PC-3 (cell line): ENCODE data around the gene SMARCA4.

Experiments used
- EZH2 ChIP-seq: fragments of 300-600 bp; sonication (generic); IDR thresholded peaks from one replicate; pipeline ENCODE4 v1.6.1; 2017; ENCODE audit warnings: antibody characterized with exemption, mild to moderate bottlenecking, low read length; ENCODE audit not compliant: unreplicated experiment
- TF ChIP-seq, protein P1 (sequence below): fragments of 300-600 bp; sonication (generic); conservative IDR thresholded peaks from 2 replicates; pipeline ENCODE4 v1.5.1; 2017; ENCODE audit warnings: antibody characterized with exemption, low read depth, mild to moderate bottlenecking, low read length

DNA sequence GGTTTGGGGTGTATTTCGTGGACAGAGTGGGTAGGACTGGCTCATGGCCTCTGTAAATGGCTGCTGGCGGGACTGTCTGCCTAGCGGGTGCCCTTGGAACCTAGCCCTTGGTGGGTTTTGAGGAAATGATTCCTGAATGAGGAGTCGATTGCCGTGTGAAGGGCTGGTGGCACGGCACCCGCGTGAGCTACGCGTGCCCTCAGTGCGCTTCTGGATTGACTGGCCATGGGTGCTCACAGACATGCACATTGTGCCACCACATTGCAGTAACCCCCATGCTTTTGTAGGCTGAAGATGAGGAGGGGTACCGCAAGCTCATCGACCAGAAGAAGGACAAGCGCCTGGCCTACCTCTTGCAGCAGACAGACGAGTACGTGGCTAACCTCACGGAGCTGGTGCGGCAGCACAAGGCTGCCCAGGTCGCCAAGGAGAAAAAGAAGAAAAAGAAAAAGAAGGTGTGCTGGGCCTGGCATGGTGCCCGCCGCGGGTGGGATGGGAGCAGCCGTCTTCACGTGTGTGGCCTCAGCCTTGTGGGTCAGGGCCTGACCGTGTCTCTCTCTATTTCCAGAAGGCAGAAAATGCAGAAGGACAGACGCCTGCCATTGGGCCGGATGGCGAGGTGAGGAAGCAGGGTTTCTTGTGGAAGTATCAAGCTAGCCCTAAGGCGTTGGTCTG lies 35.2 kb downstream of the SMARCA4 start:
- TF ChIP-seq, protein P1, sequence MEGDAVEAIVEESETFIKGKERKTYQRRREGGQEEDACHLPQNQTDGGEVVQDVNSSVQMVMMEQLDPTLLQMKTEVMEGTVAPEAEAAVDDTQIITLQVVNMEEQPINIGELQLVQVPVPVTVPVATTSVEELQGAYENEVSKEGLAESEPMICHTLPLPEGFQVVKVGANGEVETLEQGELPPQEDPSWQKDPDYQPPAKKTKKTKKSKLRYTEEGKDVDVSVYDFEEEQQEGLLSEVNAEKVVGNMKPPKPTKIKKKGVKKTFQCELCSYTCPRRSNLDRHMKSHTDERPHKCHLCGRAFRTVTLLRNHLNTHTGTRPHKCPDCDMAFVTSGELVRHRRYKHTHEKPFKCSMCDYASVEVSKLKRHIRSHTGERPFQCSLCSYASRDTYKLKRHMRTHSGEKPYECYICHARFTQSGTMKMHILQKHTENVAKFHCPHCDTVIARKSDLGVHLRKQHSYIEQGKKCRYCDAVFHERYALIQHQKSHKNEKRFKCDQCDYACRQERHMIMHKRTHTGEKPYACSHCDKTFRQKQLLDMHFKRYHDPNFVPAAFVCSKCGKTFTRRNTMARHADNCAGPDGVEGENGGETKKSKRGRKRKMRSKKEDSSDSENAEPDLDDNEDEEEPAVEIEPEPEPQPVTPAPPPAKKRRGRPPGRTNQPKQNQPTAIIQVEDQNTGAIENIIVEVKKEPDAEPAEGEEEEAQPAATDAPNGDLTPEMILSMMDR: no peak
- TF ChIP-seq EZH2: no peak
